ENCODE data around the gene UNCX. TPM values are rescaled to one million over a fixed set of nuclear protein-coding genes. Genes with fewer than 3 reads are reported as not detected.

UNCX gene
- total and polyA plus RNA-seq, 2 of the 8 experiments (the other 6 are each of a cell fraction or from before 2014, with no cell fraction given): not detected

DNA sequence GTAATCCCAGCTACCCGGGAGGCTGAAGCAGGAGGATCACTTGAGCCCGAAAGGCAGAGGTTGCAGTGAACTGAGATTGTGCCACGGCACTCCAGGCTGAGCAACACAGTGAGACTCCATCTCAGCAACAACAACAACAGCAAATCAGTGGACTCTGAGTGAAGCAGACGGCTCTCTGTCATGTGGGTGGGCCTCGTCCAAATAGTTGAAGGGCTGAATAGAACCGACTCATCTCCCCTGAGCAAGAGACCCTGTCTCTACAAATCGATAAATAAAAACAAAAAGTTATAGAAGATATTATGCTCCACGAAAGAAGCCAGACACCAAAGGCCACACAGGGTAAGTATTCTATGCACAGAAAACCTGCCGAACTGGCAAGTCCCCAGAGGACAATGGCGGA, 45.9 kb downstream of the UNCX start (continued):
- TF ChIP-seq, protein P1, sequence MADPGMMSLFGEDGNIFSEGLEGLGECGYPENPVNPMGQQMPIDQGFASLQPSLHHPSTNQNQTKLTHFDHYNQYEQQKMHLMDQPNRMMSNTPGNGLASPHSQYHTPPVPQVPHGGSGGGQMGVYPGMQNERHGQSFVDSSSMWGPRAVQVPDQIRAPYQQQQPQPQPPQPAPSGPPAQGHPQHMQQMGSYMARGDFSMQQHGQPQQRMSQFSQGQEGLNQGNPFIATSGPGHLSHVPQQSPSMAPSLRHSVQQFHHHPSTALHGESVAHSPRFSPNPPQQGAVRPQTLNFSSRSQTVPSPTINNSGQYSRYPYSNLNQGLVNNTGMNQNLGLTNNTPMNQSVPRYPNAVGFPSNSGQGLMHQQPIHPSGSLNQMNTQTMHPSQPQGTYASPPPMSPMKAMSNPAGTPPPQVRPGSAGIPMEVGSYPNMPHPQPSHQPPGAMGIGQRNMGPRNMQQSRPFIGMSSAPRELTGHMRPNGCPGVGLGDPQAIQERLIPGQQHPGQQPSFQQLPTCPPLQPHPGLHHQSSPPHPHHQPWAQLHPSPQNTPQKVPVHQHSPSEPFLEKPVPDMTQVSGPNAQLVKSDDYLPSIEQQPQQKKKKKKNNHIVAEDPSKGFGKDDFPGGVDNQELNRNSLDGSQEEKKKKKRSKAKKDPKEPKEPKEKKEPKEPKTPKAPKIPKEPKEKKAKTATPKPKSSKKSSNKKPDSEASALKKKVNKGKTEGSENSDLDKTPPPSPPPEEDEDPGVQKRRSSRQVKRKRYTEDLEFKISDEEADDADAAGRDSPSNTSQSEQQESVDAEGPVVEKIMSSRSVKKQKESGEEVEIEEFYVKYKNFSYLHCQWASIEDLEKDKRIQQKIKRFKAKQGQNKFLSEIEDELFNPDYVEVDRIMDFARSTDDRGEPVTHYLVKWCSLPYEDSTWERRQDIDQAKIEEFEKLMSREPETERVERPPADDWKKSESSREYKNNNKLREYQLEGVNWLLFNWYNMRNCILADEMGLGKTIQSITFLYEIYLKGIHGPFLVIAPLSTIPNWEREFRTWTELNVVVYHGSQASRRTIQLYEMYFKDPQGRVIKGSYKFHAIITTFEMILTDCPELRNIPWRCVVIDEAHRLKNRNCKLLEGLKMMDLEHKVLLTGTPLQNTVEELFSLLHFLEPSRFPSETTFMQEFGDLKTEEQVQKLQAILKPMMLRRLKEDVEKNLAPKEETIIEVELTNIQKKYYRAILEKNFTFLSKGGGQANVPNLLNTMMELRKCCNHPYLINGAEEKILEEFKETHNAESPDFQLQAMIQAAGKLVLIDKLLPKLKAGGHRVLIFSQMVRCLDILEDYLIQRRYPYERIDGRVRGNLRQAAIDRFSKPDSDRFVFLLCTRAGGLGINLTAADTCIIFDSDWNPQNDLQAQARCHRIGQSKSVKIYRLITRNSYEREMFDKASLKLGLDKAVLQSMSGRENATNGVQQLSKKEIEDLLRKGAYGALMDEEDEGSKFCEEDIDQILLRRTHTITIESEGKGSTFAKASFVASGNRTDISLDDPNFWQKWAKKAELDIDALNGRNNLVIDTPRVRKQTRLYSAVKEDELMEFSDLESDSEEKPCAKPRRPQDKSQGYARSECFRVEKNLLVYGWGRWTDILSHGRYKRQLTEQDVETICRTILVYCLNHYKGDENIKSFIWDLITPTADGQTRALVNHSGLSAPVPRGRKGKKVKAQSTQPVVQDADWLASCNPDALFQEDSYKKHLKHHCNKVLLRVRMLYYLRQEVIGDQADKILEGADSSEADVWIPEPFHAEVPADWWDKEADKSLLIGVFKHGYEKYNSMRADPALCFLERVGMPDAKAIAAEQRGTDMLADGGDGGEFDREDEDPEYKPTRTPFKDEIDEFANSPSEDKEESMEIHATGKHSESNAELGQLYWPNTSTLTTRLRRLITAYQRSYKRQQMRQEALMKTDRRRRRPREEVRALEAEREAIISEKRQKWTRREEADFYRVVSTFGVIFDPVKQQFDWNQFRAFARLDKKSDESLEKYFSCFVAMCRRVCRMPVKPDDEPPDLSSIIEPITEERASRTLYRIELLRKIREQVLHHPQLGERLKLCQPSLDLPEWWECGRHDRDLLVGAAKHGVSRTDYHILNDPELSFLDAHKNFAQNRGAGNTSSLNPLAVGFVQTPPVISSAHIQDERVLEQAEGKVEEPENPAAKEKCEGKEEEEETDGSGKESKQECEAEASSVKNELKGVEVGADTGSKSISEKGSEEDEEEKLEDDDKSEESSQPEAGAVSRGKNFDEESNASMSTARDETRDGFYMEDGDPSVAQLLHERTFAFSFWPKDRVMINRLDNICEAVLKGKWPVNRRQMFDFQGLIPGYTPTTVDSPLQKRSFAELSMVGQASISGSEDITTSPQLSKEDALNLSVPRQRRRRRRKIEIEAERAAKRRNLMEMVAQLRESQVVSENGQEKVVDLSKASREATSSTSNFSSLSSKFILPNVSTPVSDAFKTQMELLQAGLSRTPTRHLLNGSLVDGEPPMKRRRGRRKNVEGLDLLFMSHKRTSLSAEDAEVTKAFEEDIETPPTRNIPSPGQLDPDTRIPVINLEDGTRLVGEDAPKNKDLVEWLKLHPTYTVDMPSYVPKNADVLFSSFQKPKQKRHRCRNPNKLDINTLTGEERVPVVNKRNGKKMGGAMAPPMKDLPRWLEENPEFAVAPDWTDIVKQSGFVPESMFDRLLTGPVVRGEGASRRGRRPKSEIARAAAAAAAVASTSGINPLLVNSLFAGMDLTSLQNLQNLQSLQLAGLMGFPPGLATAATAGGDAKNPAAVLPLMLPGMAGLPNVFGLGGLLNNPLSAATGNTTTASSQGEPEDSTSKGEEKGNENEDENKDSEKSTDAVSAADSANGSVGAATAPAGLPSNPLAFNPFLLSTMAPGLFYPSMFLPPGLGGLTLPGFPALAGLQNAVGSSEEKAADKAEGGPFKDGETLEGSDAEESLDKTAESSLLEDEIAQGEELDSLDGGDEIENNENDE (IDR thresholded peaks at IDR 0.05; ENCODE audit: insufficient replicate concordance, low read length): no peak
- TF ChIP-seq, protein P2, sequence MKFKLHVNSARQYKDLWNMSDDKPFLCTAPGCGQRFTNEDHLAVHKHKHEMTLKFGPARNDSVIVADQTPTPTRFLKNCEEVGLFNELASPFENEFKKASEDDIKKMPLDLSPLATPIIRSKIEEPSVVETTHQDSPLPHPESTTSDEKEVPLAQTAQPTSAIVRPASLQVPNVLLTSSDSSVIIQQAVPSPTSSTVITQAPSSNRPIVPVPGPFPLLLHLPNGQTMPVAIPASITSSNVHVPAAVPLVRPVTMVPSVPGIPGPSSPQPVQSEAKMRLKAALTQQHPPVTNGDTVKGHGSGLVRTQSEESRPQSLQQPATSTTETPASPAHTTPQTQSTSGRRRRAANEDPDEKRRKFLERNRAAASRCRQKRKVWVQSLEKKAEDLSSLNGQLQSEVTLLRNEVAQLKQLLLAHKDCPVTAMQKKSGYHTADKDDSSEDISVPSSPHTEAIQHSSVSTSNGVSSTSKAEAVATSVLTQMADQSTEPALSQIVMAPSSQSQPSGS (IDR thresholded peaks at IDR 0.05; ENCODE audit: low read length): no peak
